HG02571 (cell line): ENCODE data around the gene LNP1.
A peak's percentile ranks its signal among the peaks of the same experiment; 100 is the strongest.
"Not testable (repeated sequence)": the region's sequence is repeated elsewhere in the genome, so short reads cannot be mapped to it uniquely, and the experiment has no call there.

Source experiments
- ATAC-seq: cut with Tn5 transposase; IDR thresholded peaks from one replicate; pipeline ENCODE4 v1.9.1; 2021; ENCODE audit warnings: mild to moderate bottlenecking, moderate library complexity; ENCODE audit not compliant: unreplicated experiment

LNP1 gene

DNA sequence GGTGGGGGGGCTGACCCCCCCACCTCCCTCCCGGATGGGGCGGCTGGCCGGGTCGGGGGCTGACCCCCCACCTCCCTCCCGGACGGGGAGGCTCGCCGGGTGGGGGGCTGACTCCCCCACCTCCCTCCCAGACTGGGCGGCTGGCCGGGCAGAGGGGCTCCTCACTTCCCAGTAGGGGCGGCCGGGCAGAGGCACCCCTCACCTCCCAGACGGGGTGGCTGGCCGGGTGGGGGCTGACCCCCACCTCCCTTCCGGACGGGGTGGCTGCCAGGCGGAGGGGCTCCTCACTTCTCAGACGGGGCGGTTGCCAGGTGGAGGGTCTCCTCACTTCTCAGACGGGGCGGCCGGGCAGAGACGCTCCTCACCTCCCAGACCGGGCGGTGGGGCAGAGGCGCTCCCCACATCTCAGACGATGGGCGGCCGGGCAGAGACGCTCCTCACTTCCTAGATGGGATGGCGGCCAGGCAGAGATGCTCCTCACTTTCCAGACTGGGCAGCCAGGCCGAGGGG, 76.6 kb downstream of the LNP1 start:
- not testable (repeated sequence) for ATAC-seq

GRCh38 chr3:100478521-100478920, 77.2 kb downstream of the LNP1 start:
- not testable (repeated sequence) for ATAC-seq

GRCh38 chr3:100480081-100480480, 78.7 kb downstream of the LNP1 start:
- ATAC-seq = no peak

- no peak for ATAC-seq
These were observed 80.8 kb downstream of the LNP1 start for GRCh38 chr3:100482176-100482575.

DNA sequence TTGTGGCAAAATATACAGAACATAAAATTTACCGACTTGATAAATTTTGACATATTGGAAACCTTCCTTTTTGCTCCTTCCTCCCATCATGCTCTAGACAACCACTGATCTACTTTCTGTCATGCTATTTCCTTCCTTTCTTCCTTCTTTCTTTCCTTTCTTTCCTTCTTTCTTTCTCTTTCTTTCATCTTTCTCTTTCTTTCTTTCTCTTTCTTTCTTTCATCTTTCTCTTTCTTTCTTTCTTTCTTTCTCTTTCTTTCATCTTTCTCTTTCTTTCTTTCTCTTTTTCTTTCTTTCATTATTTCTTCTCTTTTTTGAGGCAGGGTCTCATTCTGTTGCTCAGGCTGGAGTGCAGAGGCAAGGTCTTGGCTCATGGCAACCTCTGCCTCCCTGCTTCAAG, 82.2 kb downstream of the LNP1 start:
- no peak for ATAC-seq

DNA sequence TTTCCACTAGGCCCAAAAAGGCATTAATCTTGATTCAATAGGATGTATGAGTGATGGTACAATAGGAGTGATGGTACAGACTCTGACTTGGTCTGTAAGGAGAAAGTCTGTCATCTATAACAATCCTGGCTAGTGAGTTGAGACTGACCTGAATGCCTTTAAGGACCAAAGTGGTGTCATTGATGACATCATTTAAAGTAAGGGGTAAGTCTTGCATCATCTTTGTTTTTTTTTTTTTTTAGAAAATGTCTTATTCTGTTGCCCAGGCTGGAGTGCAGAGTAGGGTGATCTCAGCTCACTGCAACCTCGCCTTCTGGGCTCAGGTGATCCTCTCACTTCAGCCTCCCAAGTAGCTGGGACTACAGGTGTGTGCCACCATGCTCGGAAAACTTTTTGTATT, 85.5 kb downstream of the LNP1 start:
- ATAC-seq = no peak

- no peak for ATAC-seq
These were observed 87.8 kb downstream of the LNP1 start for GRCh38 chr3:100489118-100489517.

DNA sequence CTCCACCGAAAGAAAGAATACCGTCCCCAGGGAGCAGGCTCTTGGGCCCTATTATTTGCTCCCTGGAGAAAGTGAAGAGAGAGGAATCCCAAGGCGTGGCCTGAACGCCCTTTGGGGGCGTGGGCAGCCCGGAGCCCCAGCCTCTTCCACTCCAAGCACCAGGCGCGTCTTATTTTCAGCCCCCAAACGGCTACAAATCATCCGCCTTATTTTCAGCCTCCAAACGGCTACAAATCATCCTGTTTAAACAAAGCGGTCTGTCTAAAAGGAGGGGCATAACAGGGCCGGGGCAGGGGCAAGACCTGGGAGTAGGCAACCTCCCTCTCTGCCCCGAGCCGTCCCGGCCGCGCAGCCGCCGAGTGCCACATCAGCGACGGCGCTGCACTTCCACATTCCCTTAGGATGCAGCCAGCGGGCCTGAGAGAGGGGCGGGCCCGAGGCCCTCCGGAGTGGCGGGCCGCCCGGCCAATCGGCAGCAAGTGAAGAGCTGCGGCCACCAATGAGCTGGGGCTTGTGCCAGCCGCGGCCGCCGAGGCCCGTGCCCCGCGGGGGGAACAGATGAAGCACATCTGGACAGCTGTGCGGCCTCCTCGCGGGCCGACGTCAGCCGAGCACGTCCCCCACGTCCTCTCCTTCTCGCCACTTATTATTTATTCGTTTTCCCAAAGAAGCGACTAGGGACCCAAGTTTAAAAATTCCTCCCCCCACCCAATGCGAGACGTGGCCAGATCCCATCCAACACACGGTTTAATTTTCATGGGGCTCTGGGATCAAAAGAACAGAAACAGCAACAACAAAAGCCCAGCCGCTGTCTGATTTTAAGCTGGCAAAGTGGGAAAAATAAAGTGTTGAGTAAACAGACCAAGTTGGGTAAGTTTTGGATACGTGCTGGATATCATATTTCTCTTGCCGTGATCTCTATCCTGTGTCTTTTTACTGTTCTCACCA, 91.0 kb downstream of the LNP1 start, which contains the start of gene TMEM45A:
Gene TMEM45A, plus strand, starts transcription at position 561 of the 948 bp plus-strand sequence. CDS start 62,593 bp downstream, outside the sequence.
- ATAC-seq = peak; percentile 98

DNA sequence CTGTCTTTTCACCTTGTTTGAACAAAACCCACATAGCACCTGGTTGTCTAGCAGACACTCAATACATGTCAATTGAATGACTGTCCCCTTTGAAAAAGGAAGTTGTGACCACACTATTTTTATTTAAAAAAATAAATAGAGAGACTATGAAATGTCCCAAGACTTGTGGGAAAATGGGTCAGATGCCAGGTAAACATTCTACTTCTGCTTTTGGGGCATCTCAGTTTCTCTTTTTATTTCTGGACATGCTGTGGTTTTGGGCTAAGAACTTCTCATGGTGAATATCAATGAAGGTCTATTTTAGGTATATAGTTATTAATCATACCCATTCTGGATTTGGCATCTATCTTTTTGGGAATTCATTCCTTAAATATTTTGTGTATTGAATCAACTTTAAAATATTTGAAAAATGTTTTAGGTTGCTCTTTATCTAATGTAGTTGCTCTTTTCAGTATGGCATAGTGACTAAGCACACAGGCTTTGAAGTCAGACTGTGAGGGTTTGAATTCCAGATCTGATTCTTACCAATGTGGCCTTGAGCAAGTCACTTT, 95.4 kb downstream of the LNP1 start:
- ATAC-seq = peak; percentile 24

DNA sequence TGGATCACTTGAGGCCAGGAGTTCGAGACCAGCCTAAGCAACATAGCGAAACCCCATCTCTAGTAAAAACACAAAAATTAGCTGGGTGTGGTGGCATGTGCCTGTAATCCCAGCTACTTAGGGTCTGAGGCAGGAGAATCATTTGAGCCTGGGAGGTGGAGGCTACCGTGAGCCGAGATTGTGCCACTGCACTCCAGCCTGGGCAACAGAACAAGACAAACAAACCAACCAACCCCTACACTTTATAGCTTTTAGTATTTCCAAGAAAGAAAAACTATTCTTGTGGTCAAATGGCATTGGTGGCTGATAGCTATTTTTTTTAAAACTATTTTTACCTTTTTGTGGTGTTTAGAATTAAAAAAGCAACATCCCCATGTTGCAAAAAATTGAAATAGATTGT, 98.3 kb downstream of the LNP1 start:
- no peak for ATAC-seq

GRCh38 chr3:100500320-100500880, 99.1 kb downstream of the LNP1 start:
- ATAC-seq = no peak

- no peak for ATAC-seq
These were observed 102.1 kb downstream of the LNP1 start for GRCh38 chr3:100503448-100503847.
